GM10847 (cell line): Measurements from ENCODE around the gene TMEM271.

Source experiments
- POLR2A ChIP-seq: IDR thresholded peaks from 2 replicates; pipeline ENCODE4 v1.6.1; 2011; ENCODE audit not compliant: insufficient read length; ENCODE audit errors: extremely low read depth

The TMEM271 gene

DNA sequence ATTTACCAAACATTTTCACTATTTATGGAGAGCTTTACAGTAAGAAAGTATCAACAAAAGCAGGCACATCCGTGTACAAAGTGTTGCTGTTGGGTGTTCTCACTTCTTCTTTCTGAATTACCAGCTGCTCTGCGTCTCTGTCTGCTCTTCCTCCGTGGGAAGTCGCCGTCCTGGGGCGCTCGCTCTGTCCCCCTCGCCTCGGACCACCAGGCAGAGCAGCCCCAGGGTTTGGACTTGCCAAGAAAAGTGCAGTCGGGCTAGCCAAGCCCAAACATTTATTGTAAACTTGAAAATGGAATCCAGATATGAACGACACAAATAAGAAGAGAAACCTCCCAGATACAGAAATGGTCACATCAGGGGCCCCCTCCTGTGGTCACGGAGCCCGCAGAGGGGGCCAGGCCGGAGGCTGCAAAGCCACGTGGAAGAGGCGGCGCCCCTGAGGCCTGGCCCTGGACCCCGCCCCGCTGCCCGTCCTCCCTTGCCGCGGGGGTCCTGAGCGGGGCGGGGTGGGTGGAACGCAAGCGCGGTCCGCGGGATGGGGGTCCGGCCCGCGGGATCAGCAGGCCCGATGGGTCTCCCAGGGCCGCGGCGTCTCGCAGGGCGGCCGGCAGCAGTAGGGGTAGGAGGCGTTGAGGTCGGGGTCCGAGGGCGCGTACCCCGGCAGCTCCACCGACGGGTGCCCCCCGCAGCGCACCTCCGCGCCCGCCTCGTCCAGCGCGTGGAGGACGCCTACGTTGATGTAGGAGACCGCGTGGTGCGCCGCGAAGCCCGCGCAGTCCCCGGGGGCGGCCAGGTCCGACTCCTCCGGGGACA lies 1.5 kb downstream of the TMEM271 start:
- no peak for TF ChIP-seq POLR2A

DNA sequence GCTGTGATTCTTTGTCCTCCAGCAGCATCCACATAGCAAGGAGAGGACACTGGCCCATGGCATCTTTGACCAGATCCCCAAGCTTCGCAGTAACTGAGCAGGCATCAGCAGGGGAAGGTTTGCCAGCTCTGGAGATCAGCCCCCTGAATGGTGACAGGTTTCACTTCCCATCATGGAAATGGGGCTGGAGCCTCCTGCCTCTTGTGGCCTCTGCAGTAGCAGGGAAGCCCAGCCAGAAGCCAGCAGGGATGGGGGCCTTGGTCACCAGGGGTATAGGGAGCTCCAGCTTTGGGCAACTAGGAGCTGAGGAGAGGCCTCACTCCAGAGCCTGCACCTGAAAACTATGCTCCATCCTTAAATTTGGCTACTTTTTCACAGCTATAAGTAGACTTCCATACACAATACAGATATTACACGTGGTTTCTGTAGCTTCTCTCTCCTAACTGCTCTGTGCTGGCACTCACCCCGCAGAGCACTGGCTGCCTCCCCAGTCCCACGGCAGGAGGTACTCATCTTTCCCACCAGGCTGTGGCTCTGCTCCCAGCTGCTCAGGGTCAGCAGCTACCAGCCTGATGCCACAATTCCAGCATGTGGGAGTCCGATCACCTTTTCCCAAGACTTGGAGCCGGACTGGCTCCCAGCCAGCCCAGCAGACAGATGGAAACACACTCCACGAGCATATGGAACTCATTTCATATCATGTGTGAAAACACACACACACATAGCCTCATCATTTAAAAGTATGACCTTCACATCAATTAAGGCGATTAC lies 2.8 kb downstream of the TMEM271 start:
- TF ChIP-seq POLR2A: no peak

DNA sequence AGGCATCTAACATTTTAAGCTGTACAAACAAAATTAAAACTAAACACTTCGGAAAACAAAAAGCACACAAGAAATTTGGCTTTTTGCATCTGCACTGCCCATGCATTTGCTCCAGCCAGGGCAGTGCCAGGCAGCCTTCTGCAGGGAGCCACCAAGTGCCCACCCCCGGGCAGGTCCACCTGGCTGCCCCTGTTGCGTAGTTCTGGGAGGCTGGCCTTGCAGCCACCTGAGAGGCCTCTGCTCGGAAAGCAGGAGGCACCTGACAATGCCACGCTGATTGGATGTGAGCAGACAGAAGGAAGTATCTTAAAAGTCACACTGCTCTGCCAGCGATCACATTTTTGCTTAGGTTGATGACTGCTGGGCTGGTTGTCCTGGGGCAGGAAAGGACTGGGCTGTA lies 3.5 kb downstream of the TMEM271 start:
- TF ChIP-seq POLR2A: no peak

DNA sequence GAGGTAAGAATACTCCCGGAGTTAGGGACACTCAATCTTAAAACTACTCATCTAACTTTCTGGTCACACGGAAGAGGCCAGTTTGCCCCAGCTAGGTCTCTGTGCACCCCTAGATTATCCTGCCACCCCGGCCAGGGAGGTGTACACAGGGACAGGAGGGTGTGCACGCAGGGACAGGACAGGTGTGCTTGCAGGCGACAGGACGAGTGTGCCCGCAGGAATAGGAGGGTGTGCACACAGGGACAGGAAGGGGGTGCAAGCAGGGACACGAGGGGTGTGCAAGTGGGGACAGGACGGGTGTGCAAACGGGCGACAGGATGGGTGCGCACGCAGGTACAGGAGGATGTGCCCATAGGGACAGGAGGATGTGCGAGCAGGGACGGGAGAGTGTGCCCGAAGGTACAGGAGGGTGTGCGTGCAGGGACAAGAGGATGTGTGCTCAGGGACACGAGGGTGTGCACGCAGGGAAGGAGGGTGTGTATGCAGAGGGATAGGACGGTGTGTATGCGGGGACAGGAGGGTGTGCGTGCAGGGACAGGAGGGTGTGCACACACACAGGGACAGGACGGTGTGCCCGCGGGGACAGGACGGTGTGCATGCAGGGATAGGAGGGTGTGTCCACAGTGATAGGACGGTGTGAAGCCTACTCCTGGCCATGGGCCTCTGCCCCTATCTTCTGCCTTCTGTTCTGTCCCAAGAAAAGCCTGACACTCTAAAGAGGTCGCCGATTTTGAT lies 4.1 kb downstream of the TMEM271 start:
- no peak for TF ChIP-seq POLR2A

DNA sequence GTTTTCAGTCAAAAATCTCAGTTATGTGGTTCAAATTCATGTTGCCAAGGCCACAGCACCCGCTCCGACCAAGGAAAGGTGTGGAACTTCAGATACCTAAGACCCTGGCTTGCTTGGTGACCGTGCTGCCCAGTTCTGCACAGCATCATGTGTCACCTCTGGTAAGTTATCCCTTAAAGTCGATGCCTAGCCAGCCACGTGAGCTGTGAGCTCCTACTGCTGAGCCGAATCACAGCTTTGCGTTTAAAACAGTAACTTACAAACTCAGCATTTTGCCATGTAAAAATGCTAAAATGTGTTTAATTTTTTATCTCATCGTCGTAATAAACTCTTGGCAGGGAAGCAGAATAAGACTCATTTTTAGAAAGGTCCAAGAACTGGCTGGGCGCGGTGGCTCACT lies 5.3 kb downstream of the TMEM271 start:
- TF ChIP-seq POLR2A: no peak

DNA sequence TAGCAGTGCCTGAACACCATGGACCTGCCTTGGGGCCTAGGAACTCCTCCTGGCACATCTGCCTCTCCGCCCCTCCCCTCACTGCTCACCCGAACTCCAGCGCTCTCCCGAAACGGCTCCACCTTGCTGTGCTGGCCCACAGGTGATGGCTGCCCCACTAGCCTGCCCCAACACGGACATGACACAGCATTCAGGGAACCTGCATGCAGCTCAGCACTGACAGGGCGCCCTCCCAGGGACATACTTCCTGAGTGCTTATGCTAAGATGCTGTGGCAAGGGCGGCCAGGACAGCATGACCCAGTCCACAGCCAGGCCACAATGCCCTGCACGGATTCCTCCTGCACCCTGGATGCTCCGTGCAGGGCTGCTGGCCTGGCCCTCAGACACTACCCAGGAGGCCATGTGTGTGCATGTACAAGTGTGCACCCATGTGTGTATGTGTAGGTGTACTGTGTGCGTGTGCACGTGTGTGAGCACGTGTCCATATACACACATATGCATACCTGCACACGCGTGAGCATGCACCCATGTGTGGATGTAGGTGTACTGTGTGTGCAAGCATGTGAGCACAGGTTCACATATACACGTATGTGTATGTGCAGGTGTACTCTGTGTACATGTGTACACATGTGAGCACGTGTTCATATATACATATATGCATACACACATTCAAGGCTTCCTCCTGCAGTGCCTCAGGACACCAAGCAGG lies 6.0 kb downstream of the TMEM271 start:
- TF ChIP-seq POLR2A: no peak

DNA sequence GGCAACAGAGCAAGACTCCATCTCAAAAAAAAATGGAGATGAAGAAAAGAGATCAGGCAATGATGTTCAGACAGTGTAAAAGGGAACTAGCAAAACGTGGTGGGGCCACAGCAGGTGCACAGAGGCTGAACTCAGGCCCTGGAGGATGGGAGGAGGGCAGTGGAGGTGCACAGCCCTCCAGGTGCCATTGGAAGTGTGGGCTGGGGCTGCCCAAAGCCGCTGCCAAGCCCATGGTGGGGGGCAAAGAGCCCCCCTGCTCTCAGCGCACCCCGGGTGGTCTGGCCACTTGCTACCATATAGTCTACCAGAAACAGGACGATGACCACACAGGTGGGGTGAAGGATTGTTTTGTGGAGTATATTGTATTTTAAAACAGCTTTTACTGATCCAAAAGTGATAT lies 7.1 kb downstream of the TMEM271 start:
- TF ChIP-seq POLR2A: no peak

DNA sequence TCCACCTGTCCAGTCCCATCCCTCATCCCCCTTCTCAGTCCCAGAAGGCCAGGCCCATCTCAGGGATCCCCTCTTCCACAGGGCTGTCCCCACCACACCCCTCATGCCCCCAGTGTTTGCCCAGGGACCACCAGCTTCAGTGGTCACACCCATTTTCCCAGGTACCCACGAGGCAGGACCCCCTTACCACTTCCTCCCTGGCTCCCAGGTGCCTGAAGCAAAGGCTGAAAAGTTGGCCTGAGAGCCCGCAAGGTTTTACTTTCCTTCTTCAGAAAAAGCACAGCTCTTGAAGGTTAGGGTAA lies 7.8 kb downstream of the TMEM271 start:
- no peak for TF ChIP-seq POLR2A

DNA sequence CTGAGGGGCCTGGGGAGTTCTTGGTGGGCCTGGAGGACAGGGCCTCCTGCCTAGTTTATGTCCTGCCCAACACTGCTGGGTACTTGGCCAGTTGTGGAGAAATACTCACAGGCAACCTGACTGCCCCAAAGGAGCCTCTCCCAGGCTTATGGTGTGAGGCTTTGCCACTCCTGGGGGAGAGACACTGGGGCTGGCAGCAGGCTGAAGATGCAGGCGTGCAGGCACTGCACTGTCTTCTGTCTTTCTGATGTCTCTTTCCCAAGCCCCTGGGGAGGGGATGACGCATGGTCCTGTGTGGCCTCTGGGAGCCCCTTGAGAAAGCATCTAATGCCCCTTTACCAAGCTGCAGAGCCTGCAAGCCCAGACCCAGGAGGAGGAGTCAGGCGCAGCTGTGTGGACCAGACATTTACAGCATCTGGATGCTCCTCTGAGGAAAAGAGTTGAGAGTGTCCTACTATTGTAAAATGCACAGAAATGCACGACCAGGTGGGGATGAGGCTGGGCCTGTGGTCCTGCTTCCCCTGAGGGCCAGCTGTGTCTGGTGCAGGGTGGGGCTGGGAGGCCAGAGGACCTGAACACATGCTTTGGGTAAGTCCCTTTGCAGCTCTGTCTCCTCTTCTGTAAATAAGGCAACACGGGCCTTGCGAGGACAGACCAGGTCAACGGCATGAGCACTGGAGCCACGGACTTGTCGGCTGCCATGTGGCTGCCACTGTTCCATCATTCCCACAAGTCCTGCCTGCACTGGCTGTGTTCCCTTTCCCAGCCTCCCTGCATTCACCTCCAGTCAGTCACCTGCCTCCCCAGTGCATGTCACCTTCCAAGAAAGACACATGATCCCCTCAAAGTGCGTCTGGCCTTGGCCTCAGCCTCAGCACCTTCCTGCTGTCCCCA lies 8.4 kb downstream of the TMEM271 start:
- TF ChIP-seq POLR2A: no peak

DNA sequence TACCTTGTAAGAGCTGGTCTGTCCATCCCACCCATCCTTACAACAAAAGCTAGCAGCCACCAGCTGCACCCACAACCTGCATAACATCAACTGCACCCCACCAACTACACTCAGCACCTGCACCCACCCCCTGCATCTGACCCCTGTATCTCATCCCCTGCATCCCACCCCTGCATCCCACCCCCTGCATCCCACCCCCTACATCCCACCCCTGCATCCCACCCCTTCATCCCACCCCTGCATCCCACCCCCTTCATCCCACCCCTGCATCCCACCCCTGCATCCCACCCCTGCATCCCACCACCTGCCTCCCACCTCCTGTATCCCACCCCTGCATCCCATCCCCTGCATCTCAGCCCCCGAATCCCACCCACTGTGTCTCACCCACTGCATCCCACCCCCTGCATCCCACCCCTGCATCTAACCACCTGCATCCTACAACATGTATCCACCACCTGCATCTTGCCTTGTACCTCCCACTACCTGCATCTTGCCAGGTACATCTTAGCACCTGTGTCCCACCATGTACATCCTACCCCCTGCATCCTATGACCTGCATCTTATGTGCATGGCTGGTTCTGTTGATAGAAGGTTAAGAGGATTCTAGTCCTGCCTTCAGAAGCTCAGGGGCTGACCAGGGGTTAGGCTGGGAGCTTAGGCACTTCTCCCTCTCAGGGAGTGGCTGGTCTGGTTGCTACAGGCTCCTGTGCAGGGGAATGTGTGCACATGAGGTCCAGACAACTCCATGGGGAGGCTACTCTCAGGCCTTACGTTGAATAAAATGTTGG lies 9.4 kb downstream of the TMEM271 start:
- no peak for TF ChIP-seq POLR2A

DNA sequence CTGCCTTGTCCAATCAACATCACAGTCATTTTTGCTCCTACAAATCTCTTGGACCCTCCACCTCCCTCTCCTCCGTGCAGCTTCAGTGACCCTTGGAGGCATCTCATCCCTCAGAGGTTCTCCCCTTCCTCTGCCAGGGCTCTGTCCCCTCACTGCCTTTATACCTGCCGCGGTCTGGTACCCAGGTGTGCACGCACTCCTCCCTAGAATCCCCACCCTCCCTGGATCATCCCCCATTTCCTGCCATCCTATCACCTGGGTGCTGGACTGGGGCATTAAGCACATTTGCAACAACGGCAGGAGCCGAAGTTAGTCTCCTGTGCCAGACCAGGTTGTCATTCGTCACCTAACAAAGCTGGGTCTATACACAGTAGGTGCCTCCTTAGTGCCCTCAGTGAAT lies 10.1 kb downstream of the TMEM271 start:
- no peak for TF ChIP-seq POLR2A

DNA sequence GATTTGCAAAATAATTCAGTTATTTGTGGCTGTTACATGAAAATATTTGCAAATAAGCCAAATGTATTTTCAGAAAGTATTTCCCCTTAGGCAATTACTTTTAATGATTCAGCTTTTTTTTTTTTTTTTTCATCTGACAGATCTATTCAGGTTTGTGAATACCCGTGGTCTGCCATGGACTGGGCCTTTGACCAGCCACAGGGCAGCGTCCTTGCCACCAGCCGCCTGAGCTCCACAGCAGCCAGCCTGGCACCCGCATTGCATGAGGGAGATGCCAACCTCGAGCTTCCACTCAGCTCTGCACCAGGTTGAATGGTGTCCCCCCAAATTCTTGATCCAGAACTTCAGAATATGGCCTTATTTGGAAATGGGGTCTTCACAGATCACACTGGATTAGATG lies 14.7 kb downstream of the TMEM271 start:
- no peak for TF ChIP-seq POLR2A

DNA sequence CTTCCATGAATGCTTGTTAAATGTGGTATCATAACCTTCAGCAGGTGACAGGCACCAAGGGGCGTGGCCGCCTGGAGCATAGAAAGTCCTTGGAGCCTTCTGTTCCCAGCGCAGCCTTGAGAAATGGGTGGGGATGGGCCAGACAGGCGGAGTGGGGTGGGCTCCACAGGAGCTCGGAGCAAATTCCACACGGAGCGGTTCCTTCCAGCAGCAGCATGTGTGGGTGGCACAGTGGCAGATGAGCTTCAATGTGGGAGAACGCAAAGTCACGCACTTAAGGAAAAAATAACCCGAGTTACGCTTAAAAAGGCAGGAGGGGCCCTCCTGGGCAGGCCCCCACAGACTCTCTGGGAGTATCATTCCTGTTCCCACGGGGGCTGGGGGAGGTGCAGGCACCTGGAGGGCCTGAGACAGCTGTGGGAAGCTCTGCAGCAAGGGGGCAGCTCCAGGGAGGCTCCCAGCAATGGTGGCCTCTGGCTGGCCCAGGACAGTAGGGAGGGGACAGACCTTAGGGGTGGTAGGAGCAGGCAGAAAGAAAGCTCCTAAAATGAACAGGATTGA lies 15.3 kb downstream of the TMEM271 start:
- no peak for TF ChIP-seq POLR2A
